Measurements from ENCODE around the gene MSLN. TPM values are rescaled to one million over a fixed set of nuclear protein-coding genes. Genes with fewer than 3 reads are reported as not detected.
A peak's percentile ranks its signal among the peaks of the same experiment; 100 is the strongest.
"Not testable (repeated sequence)": the region's sequence is repeated elsewhere in the genome, so short reads cannot be mapped to it uniquely, and the experiment has no call there.

Gene MSLN
- total and polyA plus RNA-seq, 9 donors, result 0.23 to 6.9 (median 0.71) TPM

GRCh38 chr16:734981-735881, 25.3 kb upstream of the MSLN start:
- no peak overlapping the region for H3K4me3 ChIP-seq (ENCODE audit: low read length)
- WGBS (ENCODE audit: insufficient coverage), result 89% methylated on average over 24 of the region's 25 CpGs
- H3K9me3 ChIP-seq (replicated peaks; ENCODE audit: control insufficient read depth, low read depth, low read length), result no peaks in the 10 kb centered on the region
- no peak for DNase-seq
- peaks cover 8% of the 10 kb centered on the region for H3K4me1 ChIP-seq (ENCODE audit: control insufficient read depth, insufficient read depth, low read length)
- H3K27ac ChIP-seq (ENCODE audit: low read length), result no peak overlapping the region
- peaks cover 79% of the 10 kb centered on the region for H3K36me3 ChIP-seq (ENCODE audit: control insufficient read depth, insufficient read depth, low read length)
- H3K27me3 ChIP-seq (ENCODE audit: control insufficient read depth, insufficient read depth, low read length), result no peaks in the 10 kb centered on the region

- Histone ChIP-seq H3K27me3 (ENCODE audit: control insufficient read depth, insufficient read depth, low read length) (no peaks in the 10 kb centered on the region), H3K4me1 (ENCODE audit: control insufficient read depth, insufficient read depth, low read length) (peaks cover 10% of the 10 kb centered on the region), H3K9me3 (replicated peaks; ENCODE audit: control insufficient read depth, low read depth, low read length) (no peaks in the 10 kb centered on the region), H3K36me3 (ENCODE audit: control insufficient read depth, insufficient read depth, low read length) (peaks cover 72% of the 10 kb centered on the region), H3K4me3 (ENCODE audit: low read length) (no peak overlapping the region), H3K27ac (ENCODE audit: low read length) (no peak overlapping the region)
- 87% methylated on average over 13 of the region's 13 CpGs for whole genome bisulfite sequencing (ENCODE audit: insufficient coverage)
- no peak for DNase-seq
Measured at GRCh38 chr16:735982-736453, 24.5 kb upstream of the MSLN start.

DNA sequence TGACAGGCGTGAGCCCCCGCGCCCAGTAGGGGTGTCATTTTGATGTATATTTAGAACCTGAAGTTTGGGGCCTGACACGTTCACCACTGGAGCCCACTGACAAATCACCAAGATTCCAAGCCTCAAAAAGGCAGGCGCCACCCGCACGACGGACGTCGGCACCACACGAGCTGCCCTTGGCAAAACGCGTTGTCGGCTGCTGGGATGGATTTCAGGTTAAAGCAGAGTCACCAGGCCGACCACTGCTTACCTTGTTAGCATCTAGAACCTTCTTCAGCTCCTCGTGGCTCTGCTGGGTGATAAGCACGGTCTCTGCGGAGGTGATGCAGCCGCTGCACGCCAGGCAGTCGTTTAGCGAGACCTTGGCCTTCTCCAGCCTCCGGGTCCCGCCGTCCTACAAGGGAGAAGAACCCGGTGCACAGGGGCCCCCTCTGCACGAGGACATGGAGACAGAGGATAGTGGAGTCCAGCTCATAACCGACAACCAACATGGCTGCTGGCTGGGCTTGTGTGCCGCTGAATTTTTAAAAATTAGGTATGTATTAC, 23.5 kb upstream of the MSLN start:
- Histone ChIP-seq H3K36me3 (ENCODE audit: control insufficient read depth, insufficient read depth, low read length) (peaks cover 63% of the 10 kb centered on the region), H3K4me3 (ENCODE audit: low read length) (no peak overlapping the region), H3K4me1 (ENCODE audit: control insufficient read depth, insufficient read depth, low read length) (peaks cover 14% of the 10 kb centered on the region), H3K9me3 (replicated peaks; ENCODE audit: control insufficient read depth, low read depth, low read length) (no peaks in the 10 kb centered on the region), H3K27me3 (ENCODE audit: control insufficient read depth, insufficient read depth, low read length) (no peaks in the 10 kb centered on the region), H3K27ac (ENCODE audit: low read length) (no peak overlapping the region)
- WGBS (ENCODE audit: insufficient coverage), result 91% methylated on average over 24 of the region's 29 CpGs
- DNase-seq, result no peak

DNA sequence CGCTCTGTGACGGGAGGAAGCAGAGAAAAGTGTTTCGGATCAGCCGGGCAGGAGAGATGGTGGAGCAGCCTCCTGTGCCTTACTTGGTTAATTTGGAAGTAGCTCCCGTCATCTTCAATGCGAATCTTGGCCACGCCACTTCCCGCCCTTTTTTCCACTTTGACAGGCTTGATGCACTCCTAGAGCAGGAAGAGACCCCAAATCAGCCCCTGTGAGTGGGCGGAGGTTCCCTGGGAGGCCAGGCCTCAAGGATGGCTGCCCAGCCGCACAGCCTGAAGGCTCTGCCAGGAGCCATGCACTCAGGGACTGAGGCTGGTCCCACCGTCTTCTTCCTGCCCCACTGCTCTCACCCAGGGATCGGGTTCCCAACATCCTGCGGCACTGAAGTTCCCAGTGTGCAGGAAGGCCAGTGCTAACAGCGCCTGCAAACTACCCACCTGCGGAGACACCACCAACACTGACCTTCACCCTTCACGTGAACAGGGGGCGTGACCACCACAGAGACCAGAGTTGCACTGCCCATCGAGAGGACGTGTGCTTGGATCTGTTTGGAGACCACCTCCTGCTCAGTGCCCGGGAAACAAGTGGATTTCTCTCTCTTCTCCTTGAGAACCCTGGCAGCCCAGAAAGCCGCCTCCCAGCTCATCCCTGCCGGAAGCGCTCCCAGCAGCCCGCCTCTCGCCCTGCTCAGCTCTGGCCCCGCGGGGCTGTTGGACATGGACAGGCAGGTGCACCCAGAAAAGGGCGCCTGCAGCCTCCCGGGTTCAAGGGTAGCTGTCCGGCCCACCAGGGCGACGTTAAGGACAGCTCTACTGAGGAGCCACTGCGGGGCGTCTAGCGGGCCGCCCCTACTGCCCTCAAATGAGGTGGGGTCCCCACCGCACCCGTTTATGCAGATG, 20.7 kb upstream of the MSLN start:
- H3K27ac ChIP-seq (ENCODE audit: low read length), result no peak overlapping the region
- 42% methylated on average over 35 of the region's 38 CpGs for WGBS (ENCODE audit: insufficient coverage)
- no peaks in the 10 kb centered on the region for H3K9me3 ChIP-seq (replicated peaks; ENCODE audit: control insufficient read depth, low read depth, low read length)
- H3K4me1 ChIP-seq (ENCODE audit: control insufficient read depth, insufficient read depth, low read length), result peaks cover 14% of the 10 kb centered on the region
- peaks cover 37% of the 10 kb centered on the region for H3K36me3 ChIP-seq (ENCODE audit: control insufficient read depth, insufficient read depth, low read length)
- H3K27me3 ChIP-seq (ENCODE audit: control insufficient read depth, insufficient read depth, low read length), result no peaks in the 10 kb centered on the region
- H3K4me3 ChIP-seq (ENCODE audit: low read length), result peak overlapping the region; percentile 95
- DNase-seq, result no peak

DNA sequence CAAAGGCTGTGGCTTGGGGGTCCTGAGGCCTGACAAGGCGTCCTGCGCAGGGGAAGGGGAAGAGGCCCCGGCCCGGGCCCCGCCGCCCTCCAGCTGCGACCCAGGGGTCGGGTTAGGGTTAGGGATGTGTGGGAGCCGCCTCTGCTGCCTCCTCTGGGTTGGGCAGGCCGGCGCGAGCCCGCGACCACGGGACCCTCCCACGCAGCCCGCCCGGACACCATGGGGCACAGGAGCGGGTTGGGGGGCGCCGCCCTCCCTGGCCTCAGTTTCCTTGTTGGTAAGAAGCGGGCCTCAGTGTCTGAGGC, 20.1 kb upstream of the MSLN start:
- Histone ChIP-seq H3K9me3 (replicated peaks; ENCODE audit: control insufficient read depth, low read depth, low read length) (no peaks in the 10 kb centered on the region), H3K4me3 (ENCODE audit: low read length) (peak overlapping the region; percentile 95), H3K27me3 (ENCODE audit: control insufficient read depth, insufficient read depth, low read length) (no peaks in the 10 kb centered on the region), H3K36me3 (ENCODE audit: control insufficient read depth, insufficient read depth, low read length) (peaks cover 31% of the 10 kb centered on the region), H3K4me1 (ENCODE audit: control insufficient read depth, insufficient read depth, low read length) (peaks cover 14% of the 10 kb centered on the region), H3K27ac (ENCODE audit: low read length) (peak overlapping the region; percentile 42)
- no peak for DNase-seq
- 0% methylated on average over 22 of the region's 22 CpGs for WGBS (ENCODE audit: insufficient coverage)

DNA sequence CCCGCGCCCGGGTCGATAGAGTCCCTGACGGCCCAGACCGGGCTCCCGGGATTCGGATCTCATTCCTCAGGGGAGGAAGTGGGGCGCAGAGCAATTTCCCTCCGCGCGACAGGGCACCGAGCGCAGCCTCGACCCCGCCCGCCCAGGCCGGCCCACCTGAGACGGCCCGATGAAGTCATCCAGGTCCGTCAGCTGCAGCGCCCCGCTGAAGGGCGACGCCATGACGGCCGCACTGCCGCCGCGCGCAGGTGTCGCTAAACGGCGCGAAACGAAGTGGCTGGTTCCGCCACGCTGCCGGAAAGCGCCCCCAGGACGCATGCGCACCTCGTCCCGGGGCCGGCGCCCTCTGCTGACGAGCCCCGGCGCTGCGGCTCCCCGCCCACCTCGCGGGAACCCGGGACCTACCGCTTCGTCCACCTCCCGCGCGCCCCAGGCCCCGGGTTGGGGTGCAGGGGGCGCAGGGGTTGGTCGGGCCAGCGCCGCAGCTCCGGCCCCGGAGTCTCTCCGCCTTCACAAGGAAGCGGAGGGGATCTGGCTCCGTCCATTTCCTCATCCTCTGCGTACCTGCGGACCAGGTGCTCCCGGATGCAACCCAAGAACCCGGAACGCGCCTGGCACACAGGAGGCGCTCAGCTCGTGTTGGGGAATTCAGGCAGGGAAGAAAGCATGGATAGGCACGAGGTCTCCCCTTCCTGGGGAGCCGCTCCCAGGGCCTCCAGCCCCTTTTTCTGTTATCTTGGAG, 19.6 kb upstream of the MSLN start, which contains the start of gene CIAO3:
CIAO3 (minus strand) TSS at position 234 of the 742 bp plus-strand sequence; CDS start at position 222, 12 bp downstream.
- H3K4me3 ChIP-seq (ENCODE audit: low read length), result peak within 1 kb of the TSS; percentile 95
- DNase-seq, result peak; percentile 94
- H3K27ac ChIP-seq (ENCODE audit: low read length), result peak within 1 kb of the TSS; percentile 42
- H3K4me1 ChIP-seq (ENCODE audit: control insufficient read depth, insufficient read depth, low read length), result peaks cover 14% of the 10 kb centered on the region
- H3K36me3 ChIP-seq (ENCODE audit: control insufficient read depth, insufficient read depth, low read length), result peaks cover 26% of the 10 kb centered on the region
- peaks cover 2% of the 10 kb centered on the region for H3K27me3 ChIP-seq (ENCODE audit: control insufficient read depth, insufficient read depth, low read length)
- under 1% methylated on average over 79 of the region's 79 CpGs for WGBS (ENCODE audit: insufficient coverage)
- H3K9me3 ChIP-seq (replicated peaks; ENCODE audit: control insufficient read depth, low read depth, low read length), result no peaks in the 10 kb centered on the region

GRCh38 chr16:741986-742629, 18.4 kb upstream of the MSLN start:
- WGBS (ENCODE audit: insufficient coverage), result 82% methylated on average over 12 of the region's 15 CpGs
- no peak for DNase-seq
- Histone ChIP-seq H3K27ac (ENCODE audit: low read length) (no peak overlapping the region), H3K9me3 (replicated peaks; ENCODE audit: control insufficient read depth, low read depth, low read length) (no peaks in the 10 kb centered on the region), H3K4me3 (ENCODE audit: low read length) (no peak overlapping the region), H3K4me1 (ENCODE audit: control insufficient read depth, insufficient read depth, low read length) (peaks cover 14% of the 10 kb centered on the region), H3K36me3 (ENCODE audit: control insufficient read depth, insufficient read depth, low read length) (peaks cover 14% of the 10 kb centered on the region), H3K27me3 (ENCODE audit: control insufficient read depth, insufficient read depth, low read length) (peaks cover 2% of the 10 kb centered on the region)

DNA sequence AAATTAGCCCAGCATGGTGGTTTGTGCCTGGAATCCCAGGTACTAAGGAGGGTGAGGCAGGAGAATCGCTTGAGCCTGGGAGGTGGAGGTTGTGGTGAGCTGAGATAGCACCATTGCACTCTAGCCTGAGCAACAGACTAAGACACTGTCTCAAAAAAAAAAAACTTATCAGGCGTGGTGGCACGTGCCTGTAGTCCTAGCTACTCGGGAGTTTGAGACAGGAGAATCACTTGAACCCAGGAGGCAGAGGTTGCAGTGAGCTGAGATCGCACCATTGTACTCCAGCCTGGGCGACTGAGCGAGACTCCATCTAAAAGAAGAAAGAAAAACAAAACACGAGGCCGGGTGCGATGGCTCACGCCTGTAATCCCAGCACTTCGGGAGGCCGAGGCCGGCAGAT, 17.6 kb upstream of the MSLN start:
- not testable (repeated sequence) for DNase-seq; H3K4me3 ChIP-seq (ENCODE audit: low read length); H3K27ac ChIP-seq (ENCODE audit: low read length); H3K36me3 ChIP-seq (ENCODE audit: control insufficient read depth, insufficient read depth, low read length); H3K27me3 ChIP-seq (ENCODE audit: control insufficient read depth, insufficient read depth, low read length); H3K9me3 ChIP-seq (replicated peaks; ENCODE audit: control insufficient read depth, low read depth, low read length)
- 66% methylated on average over 4 of the region's 14 CpGs for WGBS (ENCODE audit: insufficient coverage)
- peaks cover 14% of the 10 kb centered on the region for H3K4me1 ChIP-seq (ENCODE audit: control insufficient read depth, insufficient read depth, low read length)

DNA sequence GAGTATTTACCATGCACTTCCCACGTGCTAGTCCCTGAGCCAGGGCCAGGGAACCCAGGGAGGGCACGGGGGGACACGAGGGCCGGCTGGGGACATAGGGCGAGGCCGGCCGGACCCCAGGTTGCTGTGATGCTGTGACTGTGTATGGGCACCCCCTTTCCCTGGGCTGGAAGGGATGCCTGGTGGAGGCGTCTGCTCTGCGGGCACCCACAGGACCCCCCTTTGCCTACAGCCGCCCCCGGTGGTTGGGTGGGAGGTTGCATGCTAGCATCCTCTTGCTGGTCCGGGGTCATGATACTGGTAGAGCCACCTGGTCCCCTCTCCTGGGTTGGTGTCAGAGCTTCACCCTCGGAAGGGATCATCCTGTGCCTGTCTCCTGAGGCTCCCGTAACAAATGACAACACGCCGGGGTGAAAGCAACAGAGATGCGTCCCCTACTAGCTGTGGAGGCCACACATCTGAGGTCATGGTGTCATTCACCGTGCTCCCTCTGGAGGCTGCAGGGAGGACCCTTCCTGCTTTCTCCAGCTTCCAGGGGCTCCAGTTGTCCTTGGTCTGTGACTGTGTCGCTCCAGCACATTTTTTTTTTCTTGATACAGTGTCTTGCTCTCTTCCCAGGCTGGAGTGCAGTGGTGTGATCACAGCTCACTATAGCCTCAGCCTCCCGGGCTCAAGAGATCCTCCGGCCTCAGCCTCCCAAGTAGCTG, 16.6 kb upstream of the MSLN start:
- peaks cover 4% of the 10 kb centered on the region for H3K27me3 ChIP-seq (ENCODE audit: control insufficient read depth, insufficient read depth, low read length)
- no peak overlapping the region for H3K27ac ChIP-seq (ENCODE audit: low read length)
- H3K4me3 ChIP-seq (ENCODE audit: low read length), result no peak overlapping the region
- WGBS (ENCODE audit: insufficient coverage), result 79% methylated on average over 18 of the region's 21 CpGs
- DNase-seq, result no peak
- H3K9me3 ChIP-seq (replicated peaks; ENCODE audit: control insufficient read depth, low read depth, low read length), result no peaks in the 10 kb centered on the region
- peaks cover 14% of the 10 kb centered on the region for H3K4me1 ChIP-seq (ENCODE audit: control insufficient read depth, insufficient read depth, low read length)
- no peaks in the 10 kb centered on the region for H3K36me3 ChIP-seq (ENCODE audit: control insufficient read depth, insufficient read depth, low read length)

All from muscle of leg (tissue), 11 donors.